Spleen (tissue), 7 donors: ENCODE measurements around the gene GLI2.

Experiments used
- POLR2A ChIP-seq, 3 donors: fragments of 450-650 bp; IDR thresholded peaks; one replicate each; pipeline ENCODE4 v1.5.1; 2017; ENCODE audit warnings: antibody characterized with exemption in 3 of 3, mild to moderate bottlenecking in 1 of 3
- POLR2AphosphoS5 ChIP-seq, 3 donors: sonication (generic); formaldehyde crosslinking; IDR thresholded peaks; one replicate each; pipeline ENCODE4 v1.5.1; 2017; ENCODE audit warnings: antibody characterized with exemption in 3 of 3
- TF ChIP-seq, protein P1 (sequence below), 11 experiments: fragments of 200-600 bp in 7 of 11; fragments of 450-650 bp in 4 of 11; sonication (generic) in 4 of 11; IDR thresholded peaks in 8 of 11; conservative IDR thresholded peaks in 3 of 11; 1 replicate in 7 of 11; 2 replicates in 4 of 11; pipeline versions ENCODE4 v1.4.0 to v1.8.0; 2016 to 2021; ENCODE audit warnings: antibody characterized with exemption in 11 of 11, inconsistent platforms in 4 of 11, mild to moderate bottlenecking in 1 of 11
- donor health status: DM: no; HTN: no; CAD: no; lungs with moderate emphysema.
- donor health status: DM: no; HTN: no; CAD: no.
- donor health status: DM: no; HTN: no; CAD: no.

DNA sequence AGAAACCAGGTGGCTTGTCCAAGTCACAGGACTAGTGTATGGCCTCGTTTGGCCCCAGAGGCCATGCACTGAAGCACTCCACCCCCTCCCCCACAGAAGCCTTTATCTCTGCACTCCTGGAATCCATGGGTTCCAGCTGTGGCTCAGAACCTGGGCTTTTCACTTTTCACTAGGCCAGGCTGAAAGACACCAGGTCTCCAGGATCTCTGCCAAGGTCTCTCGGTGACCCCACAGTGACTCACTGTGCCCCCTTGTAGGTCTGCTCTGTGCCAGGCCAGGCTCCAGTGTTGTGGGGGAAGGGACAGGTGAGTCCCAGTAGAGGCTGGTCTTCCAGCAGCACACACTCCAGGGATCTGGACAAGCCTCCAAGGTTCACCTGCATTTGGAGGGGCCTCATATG lies 31.0 kb upstream of the GLI2 start:
- TF ChIP-seq, protein P1, sequence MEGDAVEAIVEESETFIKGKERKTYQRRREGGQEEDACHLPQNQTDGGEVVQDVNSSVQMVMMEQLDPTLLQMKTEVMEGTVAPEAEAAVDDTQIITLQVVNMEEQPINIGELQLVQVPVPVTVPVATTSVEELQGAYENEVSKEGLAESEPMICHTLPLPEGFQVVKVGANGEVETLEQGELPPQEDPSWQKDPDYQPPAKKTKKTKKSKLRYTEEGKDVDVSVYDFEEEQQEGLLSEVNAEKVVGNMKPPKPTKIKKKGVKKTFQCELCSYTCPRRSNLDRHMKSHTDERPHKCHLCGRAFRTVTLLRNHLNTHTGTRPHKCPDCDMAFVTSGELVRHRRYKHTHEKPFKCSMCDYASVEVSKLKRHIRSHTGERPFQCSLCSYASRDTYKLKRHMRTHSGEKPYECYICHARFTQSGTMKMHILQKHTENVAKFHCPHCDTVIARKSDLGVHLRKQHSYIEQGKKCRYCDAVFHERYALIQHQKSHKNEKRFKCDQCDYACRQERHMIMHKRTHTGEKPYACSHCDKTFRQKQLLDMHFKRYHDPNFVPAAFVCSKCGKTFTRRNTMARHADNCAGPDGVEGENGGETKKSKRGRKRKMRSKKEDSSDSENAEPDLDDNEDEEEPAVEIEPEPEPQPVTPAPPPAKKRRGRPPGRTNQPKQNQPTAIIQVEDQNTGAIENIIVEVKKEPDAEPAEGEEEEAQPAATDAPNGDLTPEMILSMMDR (IDR thresholded peaks at IDR 0.05 in 8 of 11, conservative IDR thresholded peaks at IDR 0.05 in 3 of 11) = no peak
- no peak for TF ChIP-seq POLR2A (IDR thresholded peaks at IDR 0.05)
- no peak for TF ChIP-seq POLR2AphosphoS5 (IDR thresholded peaks at IDR 0.05)
